Large intestine (tissue), 3 donors: ENCODE measurements around the gene FEM1A. TPM values are rescaled to one million over a fixed set of nuclear protein-coding genes. Genes with fewer than 3 reads are reported as not detected.
"Not testable (repeated sequence)": the region's sequence is repeated elsewhere in the genome, so short reads cannot be mapped to it uniquely, and the experiment has no call there.

Source experiments
- DNase-seq, 2 donors: peaks; one replicate each; pipeline versions ENCODE4 v3.0.0 to v3.0.0-alpha.2; 2013
- H3K27ac ChIP-seq: one replicate; pipeline ENCODE4 v1.5.1; 2013; ENCODE audit warnings: low read length
- H3K27me3 ChIP-seq: 2 replicates; pipeline ENCODE4 v1.6.1; 2013; ENCODE audit warnings: low read length; ENCODE audit not compliant: control insufficient read depth, insufficient read depth
- H3K36me3 ChIP-seq: 2 replicates; pipeline ENCODE4 v1.6.1; 2013; ENCODE audit warnings: low read length; ENCODE audit not compliant: control insufficient read depth, insufficient read depth
- H3K4me1 ChIP-seq: one replicate; pipeline ENCODE4 v1.6.1; 2013; ENCODE audit warnings: low read length; ENCODE audit not compliant: control insufficient read depth, insufficient read depth
- H3K4me3 ChIP-seq: one replicate; pipeline ENCODE4 v1.5.1; 2013; ENCODE audit warnings: low read length
- H3K9me3 ChIP-seq: one replicate; pipeline ENCODE4 v1.6.1; 2013; ENCODE audit warnings: mild to moderate bottlenecking, low read depth, low read length, moderate library complexity; ENCODE audit not compliant: control insufficient read depth
- WGBS: methylation state at CpG from one replicate; pipeline ENCODE4 v1.1.5; 2013; ENCODE audit warnings: low lambda C conversion rate; ENCODE audit not compliant: insufficient coverage; 5-methylcytosine and 5-hydroxymethylcytosine counted together
- polyA plus RNA-seq: library from polyadenylated mRNA; unstranded; fragments of 120-200 nt; gene quantifications from one replicate; pipeline ENCODE4 v1.2.1, GENCODE V29; 2013

The FEM1A gene
- polyA plus RNA-seq, 1 donor: 1.7 TPM

DNA sequence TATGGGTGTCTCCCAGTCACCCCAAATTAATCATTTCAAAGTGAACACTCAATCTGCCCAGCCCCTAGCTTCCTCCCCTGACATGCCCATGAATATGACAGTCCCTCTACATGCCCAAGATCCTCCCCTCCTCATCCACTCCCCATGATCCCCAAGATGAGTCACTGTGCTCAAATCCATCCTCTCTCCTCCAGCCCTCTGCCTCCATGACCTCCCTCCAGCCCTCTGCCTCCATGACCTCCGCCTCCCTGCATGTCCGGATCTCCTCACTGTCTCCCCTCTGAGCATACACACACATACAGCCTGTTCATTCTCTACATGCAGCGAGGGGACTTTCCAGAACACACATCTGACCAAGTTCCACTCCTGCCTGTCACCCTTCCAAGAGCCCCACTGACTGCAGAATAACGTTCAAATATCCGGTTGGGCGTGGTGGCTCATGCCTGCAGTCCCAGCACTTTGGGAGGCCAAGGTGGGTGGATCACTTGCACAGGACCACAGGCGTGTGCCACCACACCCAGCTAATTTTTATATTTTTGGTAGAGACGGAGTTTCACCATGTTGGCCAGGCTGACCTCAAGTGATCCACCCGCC lies 18.4 kb upstream of the FEM1A start:
- Histone ChIP-seq H3K9me3 (no peaks in the 10 kb centered on the region), H3K27ac (no peak overlapping the region), H3K27me3 (peaks cover 9% of the 10 kb centered on the region), H3K4me1 (no peaks in the 10 kb centered on the region), H3K4me3 (no peak overlapping the region), H3K36me3 (no peaks in the 10 kb centered on the region)
- DNase-seq: no peak
- no CpG with 5 or more reads among the region's 9 CpGs for WGBS

DNA sequence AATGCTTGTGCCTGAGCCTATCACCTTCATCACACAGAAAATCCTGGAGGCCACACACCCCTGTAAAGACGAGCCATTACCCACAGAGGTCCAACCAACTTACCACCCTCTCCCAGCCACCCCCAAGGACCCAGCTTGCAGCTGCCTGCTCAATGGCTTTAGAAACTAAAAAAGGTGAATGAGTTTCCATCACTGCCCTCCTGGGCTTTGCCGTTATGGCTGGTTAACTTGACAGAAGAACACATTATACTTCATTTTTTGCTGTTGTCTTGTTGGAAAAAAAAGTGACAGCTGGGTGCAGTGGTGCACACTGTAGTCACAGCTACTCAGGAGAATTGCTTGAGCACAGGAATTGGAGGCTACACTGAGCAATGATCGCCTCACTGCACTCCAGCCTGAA lies 17.4 kb upstream of the FEM1A start:
- H3K4me3 ChIP-seq: no peak overlapping the region
- no peaks in the 10 kb centered on the region for H3K4me1 ChIP-seq
- H3K27ac ChIP-seq: no peak overlapping the region
- peaks cover 9% of the 10 kb centered on the region for H3K27me3 ChIP-seq
- no peaks in the 10 kb centered on the region for H3K36me3 ChIP-seq
- H3K9me3 ChIP-seq: no peaks in the 10 kb centered on the region
- no CpG with 5 or more reads among the region's 3 CpGs for WGBS
- DNase-seq: no peak

DNA sequence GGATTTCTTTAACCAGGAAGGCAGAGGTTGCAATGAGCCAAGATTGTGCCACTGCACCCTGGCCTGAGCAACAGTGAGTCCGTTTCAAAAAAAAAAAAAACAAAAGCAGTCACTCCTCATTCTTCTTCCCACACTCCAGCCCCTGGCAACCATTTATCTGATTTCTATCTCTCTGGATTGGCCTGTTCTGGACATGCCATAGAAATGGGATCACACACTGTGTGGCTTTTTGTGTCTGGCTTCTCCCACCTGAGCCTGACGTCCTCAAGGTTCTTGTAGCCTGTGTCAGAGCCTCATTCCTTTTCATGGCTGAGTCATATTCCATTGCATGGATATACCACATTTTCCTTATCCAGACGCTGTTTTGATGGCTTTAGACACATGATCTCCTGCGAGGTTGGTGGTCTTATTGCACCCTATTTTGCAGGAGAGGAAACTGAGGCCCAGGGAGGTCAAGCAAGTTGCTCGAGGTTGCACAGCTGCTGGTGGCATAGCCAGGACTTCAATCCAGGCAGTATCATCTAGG lies 15.8 kb upstream of the FEM1A start:
- WGBS: no CpG with 5 or more reads among the region's 5 CpGs
- no peaks in the 10 kb centered on the region for H3K4me1 ChIP-seq
- no peaks in the 10 kb centered on the region for H3K9me3 ChIP-seq
- DNase-seq: no peak
- H3K4me3 ChIP-seq: no peak overlapping the region
- H3K27ac ChIP-seq: no peak overlapping the region
- no peaks in the 10 kb centered on the region for H3K36me3 ChIP-seq
- H3K27me3 ChIP-seq: peaks cover 9% of the 10 kb centered on the region

DNA sequence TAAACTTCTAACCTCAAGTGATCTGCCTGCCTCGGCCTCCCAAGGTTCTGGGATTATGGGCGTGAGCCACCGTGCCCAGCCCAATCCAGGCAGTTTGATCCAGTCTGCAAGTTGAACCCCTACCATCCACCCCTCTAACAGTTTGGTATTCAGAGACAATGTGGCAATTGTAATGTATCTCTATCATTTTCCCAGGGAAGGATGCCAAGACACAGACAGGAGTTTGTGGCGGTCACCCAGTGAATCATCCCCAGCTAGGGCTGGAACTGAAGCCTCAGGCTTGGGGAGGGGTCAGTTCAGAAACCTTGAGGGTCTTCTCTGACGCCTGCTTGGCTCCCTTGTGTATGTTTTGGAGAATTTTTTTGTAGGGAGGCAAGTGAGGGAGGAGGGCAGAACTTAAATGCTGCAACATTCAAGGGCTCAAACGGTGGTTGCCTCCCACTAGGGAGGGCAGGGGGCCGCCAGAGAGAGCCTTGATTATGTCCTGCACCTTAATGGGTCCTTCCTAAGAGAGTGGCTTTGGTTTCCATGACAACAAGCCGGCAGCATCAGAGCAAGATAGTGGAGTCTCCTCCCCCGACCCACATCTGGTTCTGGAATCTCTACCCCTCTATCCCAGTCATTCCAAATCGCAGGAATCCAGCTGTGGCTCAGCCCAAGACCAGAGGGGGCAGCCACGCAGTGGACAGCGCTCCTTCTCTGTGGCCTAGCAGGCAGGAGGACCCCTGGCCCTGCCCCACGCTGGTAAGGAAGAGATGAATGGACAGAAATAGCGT lies 14.9 kb upstream of the FEM1A start:
- Histone ChIP-seq H3K27ac (no peak overlapping the region), H3K36me3 (no peaks in the 10 kb centered on the region), H3K9me3 (no peaks in the 10 kb centered on the region), H3K4me1 (no peaks in the 10 kb centered on the region), H3K4me3 (no peak overlapping the region), H3K27me3 (peaks cover 9% of the 10 kb centered on the region)
- no peak for DNase-seq
- WGBS: no CpG with 5 or more reads among the region's 14 CpGs

DNA sequence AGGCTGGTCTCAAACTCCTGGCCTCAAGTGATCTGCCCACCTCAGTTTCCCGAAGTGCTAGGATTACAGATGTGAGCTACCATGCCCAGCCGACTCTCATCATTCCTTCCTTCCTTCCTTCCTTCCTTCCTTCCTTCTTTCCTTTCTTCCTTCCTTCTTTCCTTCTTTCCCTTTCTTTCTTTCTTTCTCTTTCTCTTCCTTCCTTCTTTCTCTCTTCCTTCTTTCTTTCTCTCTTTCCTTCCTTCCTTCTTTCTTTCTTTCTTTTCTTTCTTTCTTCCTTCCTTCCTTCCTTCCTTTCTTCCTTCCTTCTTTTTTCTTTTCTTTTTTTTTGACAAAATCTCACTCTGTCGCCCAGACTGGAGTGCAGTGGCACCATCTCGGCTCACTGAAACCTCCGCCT lies 13.4 kb upstream of the FEM1A start:
- not testable (repeated sequence) for H3K4me1 ChIP-seq, H3K9me3 ChIP-seq, DNase-seq, H3K27ac ChIP-seq, H3K4me3 ChIP-seq, H3K27me3 ChIP-seq, H3K36me3 ChIP-seq
- WGBS: 92% methylated on average over 2 of the region's 5 CpGs

DNA sequence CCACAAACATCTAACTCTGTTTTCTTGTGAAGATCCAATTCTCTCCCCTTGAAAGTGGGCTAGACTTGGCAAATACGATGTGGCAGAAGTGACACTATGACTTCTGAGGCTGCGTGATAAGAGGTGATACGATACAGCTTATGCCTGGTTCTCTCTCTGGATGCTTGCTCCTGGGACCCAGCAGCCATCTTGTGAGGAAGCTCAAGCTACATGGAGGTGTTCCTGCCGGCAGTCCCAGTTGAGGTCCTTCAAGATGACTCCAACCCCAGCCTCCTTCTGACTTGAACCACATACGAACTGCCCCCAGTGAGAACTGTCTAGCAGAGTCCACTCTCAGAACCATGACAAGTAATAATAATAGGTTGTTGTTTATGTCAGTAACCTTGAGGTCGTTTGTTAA lies 10.7 kb upstream of the FEM1A start:
- H3K36me3 ChIP-seq: no peaks in the 10 kb centered on the region
- no CpG with 5 or more reads among the region's 6 CpGs for WGBS
- no peaks in the 10 kb centered on the region for H3K4me1 ChIP-seq
- H3K27ac ChIP-seq: no peak overlapping the region
- H3K9me3 ChIP-seq: no peaks in the 10 kb centered on the region
- H3K4me3 ChIP-seq: no peak overlapping the region
- H3K27me3 ChIP-seq: peaks cover 25% of the 10 kb centered on the region
- no peak for DNase-seq

DNA sequence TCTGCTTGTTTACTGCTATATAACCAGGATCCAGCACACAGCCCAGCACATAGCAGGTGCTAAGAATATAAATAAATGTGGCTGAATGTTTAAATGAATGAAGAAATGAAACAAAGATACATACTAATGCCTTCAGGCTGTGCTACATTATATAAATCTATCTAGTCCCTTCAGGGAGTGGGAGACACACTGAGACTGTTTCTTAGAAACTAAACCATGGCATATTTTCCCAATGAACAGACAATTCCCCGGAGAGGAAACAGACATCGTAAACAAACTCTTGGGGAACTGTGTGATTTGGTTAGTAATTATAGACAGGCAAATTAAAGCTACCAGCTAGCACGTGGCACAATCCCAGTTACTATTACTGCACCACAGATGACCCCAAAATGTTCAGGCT lies 9.7 kb upstream of the FEM1A start:
- Histone ChIP-seq H3K4me1 (no peaks in the 10 kb centered on the region), H3K27ac (no peak overlapping the region), H3K4me3 (no peak overlapping the region), H3K36me3 (no peaks in the 10 kb centered on the region), H3K27me3 (peaks cover 28% of the 10 kb centered on the region), H3K9me3 (no peaks in the 10 kb centered on the region)
- WGBS: no CpG with 5 or more reads among the region's 3 CpGs
- no peak for DNase-seq

DNA sequence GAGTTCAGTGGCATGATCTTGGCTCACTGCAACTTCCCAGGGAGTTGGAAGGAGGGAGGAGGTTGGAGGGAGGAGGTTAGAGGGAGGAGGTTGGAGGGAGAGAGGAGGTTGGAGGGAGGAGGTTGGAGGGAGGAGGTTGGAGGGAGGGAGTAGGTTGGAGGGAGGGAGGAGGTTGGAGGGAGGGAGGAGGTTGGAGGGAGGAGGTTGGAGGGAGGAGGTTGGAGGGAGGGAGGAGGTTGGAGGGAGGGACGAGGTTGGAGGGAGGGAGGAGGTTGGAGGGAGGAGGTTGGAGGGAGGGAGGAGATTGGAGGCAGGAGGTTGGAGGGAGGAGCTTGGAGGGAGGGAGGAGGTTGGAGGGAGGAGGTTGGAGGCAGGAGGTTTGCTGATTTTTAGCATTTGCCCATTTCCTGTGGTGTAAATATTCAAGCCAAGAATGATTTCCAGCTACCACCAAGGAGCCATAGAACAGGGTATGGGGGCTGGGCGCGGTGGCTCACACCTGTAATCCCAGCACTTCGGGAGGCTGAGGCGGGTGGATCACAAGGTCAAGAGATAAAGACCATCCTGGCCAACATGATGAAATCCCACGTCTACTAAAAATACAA lies 5.0 kb upstream of the FEM1A start:
- H3K4me3 ChIP-seq, H3K9me3 ChIP-seq, DNase-seq, H3K4me1 ChIP-seq, H3K27ac ChIP-seq, H3K36me3 ChIP-seq: not testable (repeated sequence)
- H3K27me3 ChIP-seq: peaks cover 26% of the 10 kb centered on the region
- WGBS: no CpG with 5 or more reads among the region's 6 CpGs

DNA sequence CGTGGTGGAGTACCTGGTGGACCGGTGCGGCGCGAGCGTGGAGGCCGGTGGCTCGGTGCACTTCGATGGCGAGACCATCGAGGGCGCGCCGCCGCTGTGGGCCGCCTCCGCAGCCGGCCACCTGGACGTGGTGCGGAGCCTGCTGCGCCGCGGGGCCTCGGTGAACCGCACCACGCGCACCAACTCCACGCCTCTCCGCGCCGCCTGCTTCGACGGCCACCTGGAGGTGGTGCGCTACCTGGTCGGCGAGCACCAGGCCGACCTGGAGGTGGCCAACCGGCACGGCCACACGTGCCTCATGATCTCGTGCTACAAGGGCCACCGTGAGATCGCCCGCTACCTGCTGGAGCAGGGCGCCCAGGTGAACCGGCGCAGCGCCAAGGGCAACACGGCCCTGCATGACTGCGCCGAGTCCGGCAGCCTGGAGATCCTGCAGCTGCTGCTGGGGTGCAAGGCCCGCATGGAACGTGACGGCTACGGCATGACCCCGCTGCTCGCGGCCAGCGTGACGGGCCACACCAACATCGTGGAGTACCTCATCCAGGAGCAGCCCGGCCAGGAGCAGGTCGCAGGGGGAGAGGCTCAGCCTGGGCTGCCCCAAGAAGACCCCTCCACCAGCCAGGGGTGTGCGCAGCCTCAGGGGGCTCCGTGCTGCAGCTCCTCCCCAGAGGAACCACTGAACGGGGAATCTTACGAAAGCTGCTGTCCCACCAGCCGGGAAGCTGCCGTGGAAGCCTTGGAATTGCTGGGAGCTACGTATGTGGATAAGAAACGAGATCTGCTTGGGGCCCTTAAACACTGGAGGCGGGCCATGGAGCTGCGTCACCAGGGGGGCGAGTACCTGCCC lies 708 bp downstream of the FEM1A start:
- Histone ChIP-seq H3K4me3 (peak overlapping the region; percentile 91), H3K27ac (peak overlapping the region; percentile 46), H3K36me3 (peaks cover 37% of the 10 kb centered on the region), H3K4me1 (peaks cover 17% of the 10 kb centered on the region)
- WGBS: no CpG with 5 or more reads among the region's 75 CpGs
- DNase-seq: peak in 1 of 2 donors; percentile 36
- not testable (repeated sequence) for H3K27me3 ChIP-seq, H3K9me3 ChIP-seq

DNA sequence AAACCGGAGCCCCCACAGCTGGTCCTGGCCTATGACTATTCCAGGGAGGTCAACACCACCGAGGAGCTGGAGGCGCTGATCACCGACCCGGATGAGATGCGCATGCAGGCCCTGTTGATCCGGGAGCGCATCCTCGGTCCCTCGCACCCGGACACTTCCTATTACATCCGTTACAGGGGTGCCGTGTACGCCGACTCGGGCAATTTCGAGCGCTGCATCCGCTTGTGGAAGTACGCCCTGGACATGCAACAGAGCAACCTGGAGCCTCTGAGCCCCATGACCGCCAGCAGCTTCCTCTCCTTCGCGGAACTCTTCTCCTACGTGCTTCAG lies 1.3 kb downstream of the FEM1A start:
- Histone ChIP-seq H3K4me3 (peak overlapping the region; percentile 91), H3K4me1 (peaks cover 17% of the 10 kb centered on the region), H3K36me3 (peaks cover 40% of the 10 kb centered on the region)
- H3K9me3 ChIP-seq, H3K27me3 ChIP-seq, H3K27ac ChIP-seq, DNase-seq: not testable (repeated sequence)
- no CpG with 5 or more reads among the region's 24 CpGs for WGBS
